SHP77 treated with DMSO at 0.1 percent for 48 hours (cell line): ENCODE results near the gene CLCN6.
"Not testable (repeated sequence)": the region's sequence is repeated elsewhere in the genome, so short reads cannot be mapped to it uniquely, and the experiment has no call there.

Experiments
- DNase-seq: peaks from one replicate; lab custom pipeline; 2025; lab: John Stamatoyannopoulos, UW

Gene CLCN6

GRCh38 chr1:11796036-11796828 lies 9.8 kb upstream of the CLCN6 start:
- DNase-seq: no peak

- DNase-seq: no peak
These were observed 8.3 kb upstream of the CLCN6 start for GRCh38 chr1:11797525-11798216.

- DNase-seq: no peak
These were observed 6.9 kb upstream of the CLCN6 start for GRCh38 chr1:11799099-11799498.

- no peak for DNase-seq
These were observed 6.1 kb upstream of the CLCN6 start for GRCh38 chr1:11799896-11800295.

GRCh38 chr1:11800391-11800755 lies 5.6 kb upstream of the CLCN6 start:
- no peak for DNase-seq

GRCh38 chr1:11800756-11801433 lies 5.1 kb upstream of the CLCN6 start:
- DNase-seq: no peak

GRCh38 chr1:11802616-11802972 lies 3.4 kb upstream of the CLCN6 start:
- no peak for DNase-seq

GRCh38 chr1:11802973-11803885 lies 2.8 kb upstream of the CLCN6 start:
- DNase-seq: no peak

- DNase-seq: not testable (repeated sequence)
These were observed 1.9 kb upstream of the CLCN6 start for GRCh38 chr1:11803924-11804665.

- DNase-seq: no peak
These were observed 1.1 kb upstream of the CLCN6 start for GRCh38 chr1:11804666-11805421.

GRCh38 chr1:11806307-11806936 lies 431 bp downstream of the CLCN6 start:
- no peak for DNase-seq

- no peak for DNase-seq
These were observed 1.1 kb downstream of the CLCN6 start for GRCh38 chr1:11807133-11807532.

GRCh38 chr1:11813021-11813420 lies 7.0 kb downstream of the CLCN6 start:
- no peak for DNase-seq

- no peak for DNase-seq
These were observed 11.2 kb downstream of the CLCN6 start for GRCh38 chr1:11817192-11817591.

GRCh38 chr1:11822091-11822490 lies 16.1 kb downstream of the CLCN6 start:
- DNase-seq: no peak

- no peak for DNase-seq
These were observed 17.6 kb downstream of the CLCN6 start for GRCh38 chr1:11823366-11824137.

- DNase-seq: no peak
These were observed 19.1 kb downstream of the CLCN6 start for GRCh38 chr1:11825131-11825530.

GRCh38 chr1:11826946-11827345 lies 21.0 kb downstream of the CLCN6 start:
- DNase-seq: no peak

GRCh38 chr1:11828511-11828910 lies 22.5 kb downstream of the CLCN6 start:
- DNase-seq: no peak
